HEK293 (cell line): ENCODE results near the gene FOXO4.

Source experiments
- CTCF ChIP-seq: fragments of 450-650 bp; formaldehyde crosslinking; IDR thresholded peaks from 2 replicates; pipeline ENCODE4 v1.5.1; 2016; ENCODE audit warnings: missing biosample characterization, missing genetic modification characterization
- MEIS1 ChIP-seq: sonication (generic); formaldehyde crosslinking; IDR thresholded peaks from 2 replicates; pipeline ENCODE4 v1.8.1; 2022; ENCODE audit warnings: missing genetic modification reagents, mild to moderate bottlenecking, borderline replicate concordance
- PRDM10 ChIP-seq: fragments of 450-650 bp; formaldehyde crosslinking; IDR thresholded peaks from 2 replicates; pipeline ENCODE4 v1.5.1; 2016; ENCODE audit warnings: missing biosample characterization, missing genetic modification characterization
- ZNF24 ChIP-seq: fragments of 450-650 bp; formaldehyde crosslinking; IDR thresholded peaks from 2 replicates; pipeline ENCODE4 v1.5.1; 2016; ENCODE audit warnings: missing biosample characterization, missing genetic modification characterization
- ZNF26 ChIP-seq: fragments of 450-650 bp; formaldehyde crosslinking; IDR thresholded peaks from 2 replicates; pipeline ENCODE4 v1.5.1; 2016; ENCODE audit warnings: missing biosample characterization, missing genetic modification characterization
- ZNF530 ChIP-seq: fragments of 450-650 bp; formaldehyde crosslinking; IDR thresholded peaks from 2 replicates; pipeline ENCODE4 v1.5.1; 2016; ENCODE audit warnings: low read depth, missing biosample characterization, missing genetic modification characterization
- TF ChIP-seq, protein P1 (sequence below): fragments of 450-650 bp; formaldehyde crosslinking; IDR thresholded peaks from 2 replicates; pipeline ENCODE4 v1.5.1; 2016; ENCODE audit warnings: missing biosample characterization, missing genetic modification characterization

DNA sequence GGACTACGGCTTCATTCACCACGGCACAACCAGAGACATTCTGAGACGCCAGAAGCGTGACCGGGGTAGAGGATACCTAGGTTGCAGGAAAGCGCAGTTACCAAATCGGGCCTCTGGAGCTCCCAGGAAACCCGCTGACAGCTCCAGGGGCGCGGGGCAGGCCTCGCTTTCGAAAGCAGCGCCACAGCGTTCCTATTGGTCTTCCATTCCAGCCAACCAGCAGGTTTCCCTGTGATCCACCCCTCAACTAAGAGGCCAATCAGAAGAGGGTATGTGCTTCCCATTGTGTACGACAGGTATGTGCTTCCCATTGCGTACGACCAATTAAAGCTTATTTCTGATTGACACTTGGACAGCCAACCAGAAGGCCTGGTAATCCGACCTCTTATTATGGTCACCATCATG lies 42.4 kb upstream of the FOXO4 start:
- TF ChIP-seq CTCF (no peak), ZNF24 (no peak), MEIS1 (CRISPR knock-in tag) (no peak), PRDM10 (no peak), ZNF530 (tag by site-specific recombination) (no peak), ZNF26 (no peak)
- TF ChIP-seq, protein P1, sequence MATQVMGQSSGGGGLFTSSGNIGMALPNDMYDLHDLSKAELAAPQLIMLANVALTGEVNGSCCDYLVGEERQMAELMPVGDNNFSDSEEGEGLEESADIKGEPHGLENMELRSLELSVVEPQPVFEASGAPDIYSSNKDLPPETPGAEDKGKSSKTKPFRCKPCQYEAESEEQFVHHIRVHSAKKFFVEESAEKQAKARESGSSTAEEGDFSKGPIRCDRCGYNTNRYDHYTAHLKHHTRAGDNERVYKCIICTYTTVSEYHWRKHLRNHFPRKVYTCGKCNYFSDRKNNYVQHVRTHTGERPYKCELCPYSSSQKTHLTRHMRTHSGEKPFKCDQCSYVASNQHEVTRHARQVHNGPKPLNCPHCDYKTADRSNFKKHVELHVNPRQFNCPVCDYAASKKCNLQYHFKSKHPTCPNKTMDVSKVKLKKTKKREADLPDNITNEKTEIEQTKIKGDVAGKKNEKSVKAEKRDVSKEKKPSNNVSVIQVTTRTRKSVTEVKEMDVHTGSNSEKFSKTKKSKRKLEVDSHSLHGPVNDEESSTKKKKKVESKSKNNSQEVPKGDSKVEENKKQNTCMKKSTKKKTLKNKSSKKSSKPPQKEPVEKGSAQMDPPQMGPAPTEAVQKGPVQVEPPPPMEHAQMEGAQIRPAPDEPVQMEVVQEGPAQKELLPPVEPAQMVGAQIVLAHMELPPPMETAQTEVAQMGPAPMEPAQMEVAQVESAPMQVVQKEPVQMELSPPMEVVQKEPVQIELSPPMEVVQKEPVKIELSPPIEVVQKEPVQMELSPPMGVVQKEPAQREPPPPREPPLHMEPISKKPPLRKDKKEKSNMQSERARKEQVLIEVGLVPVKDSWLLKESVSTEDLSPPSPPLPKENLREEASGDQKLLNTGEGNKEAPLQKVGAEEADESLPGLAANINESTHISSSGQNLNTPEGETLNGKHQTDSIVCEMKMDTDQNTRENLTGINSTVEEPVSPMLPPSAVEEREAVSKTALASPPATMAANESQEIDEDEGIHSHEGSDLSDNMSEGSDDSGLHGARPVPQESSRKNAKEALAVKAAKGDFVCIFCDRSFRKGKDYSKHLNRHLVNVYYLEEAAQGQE (tag by site-specific recombination) = no peak
